Muscle of arm (tissue), 12 donors: Measurements from ENCODE around the gene ST7. TPM values are rescaled to one million over a fixed set of nuclear protein-coding genes. Genes with fewer than 3 reads are reported as not detected.
"Not testable (repeated sequence)": the region's sequence is repeated elsewhere in the genome, so short reads cannot be mapped to it uniquely, and the experiment has no call there.

Experiments
- DNase-seq: peaks from one replicate; pipeline ENCODE4 v3.0.0-alpha.2; 2013
- polyA plus RNA-seq, 12 donors: library from polyadenylated mRNA; unstranded; fragments of 120-200 nt; gene quantifications; one replicate each; pipeline ENCODE4 v1.2.1, GENCODE V29; 2013; ENCODE audit not compliant: insufficient read length in 12 of 12

ST7 gene
- polyA plus RNA-seq, 12 donors = 16.0 to 22.8 (median 19.6) TPM; not detected in 1

GRCh38 chr7:116949941-116950801, 3.1 kb upstream of the ST7 start:
- no peak for DNase-seq

GRCh38 chr7:116950889-116951351, 2.4 kb upstream of the ST7 start:
- DNase-seq = no peak

GRCh38 chr7:116951366-116952292, 1.7 kb upstream of the ST7 start:
- DNase-seq = no peak

- peak; percentile 53 for DNase-seq
These were observed 498 bp upstream of the ST7 start for GRCh38 chr7:116952635-116953371.

- DNase-seq = peak; percentile 82
These were observed 871 bp downstream of the ST7 start for GRCh38 chr7:116953906-116954838.

GRCh38 chr7:116955340-116955739, 2.0 kb downstream of the ST7 start:
- no peak for DNase-seq

GRCh38 chr7:116955801-116956476, 2.6 kb downstream of the ST7 start:
- peak; percentile 28 for DNase-seq

- no peak for DNase-seq
These were observed 3.1 kb downstream of the ST7 start for GRCh38 chr7:116956477-116956804.

GRCh38 chr7:116957874-116958273, 4.6 kb downstream of the ST7 start:
- no peak for DNase-seq

GRCh38 chr7:116961966-116962673, 8.8 kb downstream of the ST7 start:
- not testable (repeated sequence) for DNase-seq

GRCh38 chr7:116963234-116963633, 9.9 kb downstream of the ST7 start:
- DNase-seq = no peak

GRCh38 chr7:116966601-116967000, 13.3 kb downstream of the ST7 start:
- no peak for DNase-seq

GRCh38 chr7:116967254-116967922, 14.1 kb downstream of the ST7 start:
- no peak for DNase-seq

- no peak for DNase-seq
These were observed 14.7 kb downstream of the ST7 start for GRCh38 chr7:116967983-116968382.

- no peak for DNase-seq
These were observed 15.3 kb downstream of the ST7 start for GRCh38 chr7:116968631-116969030.

- DNase-seq = no peak
These were observed 16.1 kb downstream of the ST7 start for GRCh38 chr7:116969371-116969902.

- DNase-seq = no peak
These were observed 17.1 kb downstream of the ST7 start for GRCh38 chr7:116970238-116970910.

GRCh38 chr7:116971153-116971552, 17.9 kb downstream of the ST7 start:
- not testable (repeated sequence) for DNase-seq
